HEK293 (cell line): ENCODE data around the gene SNORC.

Source experiments
- ATF2 ChIP-seq: fragments of 450-650 bp; formaldehyde crosslinking; IDR thresholded peaks from 2 replicates; pipeline ENCODE4 v1.5.1; 2016; ENCODE audit warnings: missing biosample characterization, missing genetic modification characterization, low read depth
- OVOL3 ChIP-seq: fragments of 450-650 bp; formaldehyde crosslinking; IDR thresholded peaks from 2 replicates; pipeline ENCODE4 v1.5.1; 2016; ENCODE audit warnings: missing biosample characterization, missing genetic modification characterization
- ZNF341 ChIP-seq: fragments of 450-650 bp; formaldehyde crosslinking; IDR thresholded peaks from 2 replicates; pipeline ENCODE4; 2016; ENCODE audit warnings: low read depth, missing biosample characterization, missing genetic modification characterization

DNA sequence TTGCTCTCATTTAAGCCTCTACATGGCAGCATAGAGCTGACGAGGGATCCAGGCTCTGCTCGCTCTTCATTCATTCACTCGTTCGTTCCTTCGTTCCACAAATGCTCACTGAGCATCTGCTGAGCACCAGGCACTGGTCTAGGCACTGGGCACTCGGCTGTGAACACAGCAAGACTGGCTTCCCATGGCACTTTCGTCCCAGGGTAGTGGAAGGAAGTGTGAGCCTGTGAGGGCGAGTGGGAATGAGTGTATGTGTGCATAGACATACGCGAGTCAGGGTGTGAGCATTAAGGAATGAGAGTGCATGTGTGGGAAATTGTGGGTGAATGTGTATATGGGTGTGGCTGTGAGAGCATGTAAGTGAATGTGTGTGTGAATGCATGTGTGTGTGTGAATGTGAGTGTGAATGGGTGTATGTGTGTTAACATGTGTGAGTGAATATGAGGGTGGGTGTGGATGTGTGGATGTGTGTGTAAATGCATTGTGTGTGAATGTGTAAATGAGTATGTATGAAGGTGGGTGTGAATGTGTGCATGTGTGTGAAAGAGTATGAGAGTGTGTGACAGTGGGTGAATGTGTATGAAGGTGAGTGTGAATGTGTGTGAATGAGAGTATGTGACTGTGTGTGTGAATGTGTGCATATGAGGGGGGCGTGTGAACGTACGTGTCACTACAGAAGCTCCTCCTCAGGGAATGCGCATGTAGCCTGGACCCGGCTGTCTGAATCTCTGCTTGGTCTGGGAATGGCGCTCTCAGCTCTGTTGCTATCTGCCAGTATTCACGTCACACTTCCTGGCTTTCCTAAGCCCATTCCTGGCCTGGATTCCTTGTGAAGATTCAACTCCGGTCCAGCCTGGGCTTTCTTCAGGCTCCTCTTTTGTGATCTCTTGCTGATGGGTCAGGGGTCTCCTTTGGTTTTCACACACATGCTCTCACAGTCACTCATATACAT is 28.8 kb downstream of the SNORC start:
- TF ChIP-seq ATF2: no peak
- no peak for TF ChIP-seq ZNF341 (tag by site-specific recombination)
- no peak for TF ChIP-seq OVOL3 (tag by site-specific recombination)
